Spleen (tissue), 11 donors: Measurements from ENCODE around the gene MAP3K14. TPM values are rescaled to one million over a fixed set of nuclear protein-coding genes. Genes with fewer than 3 reads are reported as not detected.

Experiments used
- DNase-seq: peaks from one replicate; pipeline ENCODE4 v3.0.0-alpha.2; 2020
- H3K27ac ChIP-seq, 8 donors: fragments of 200-600 bp; sonication (generic) in 7 of 8; 1 replicate in 4 of 8; 2 replicates in 4 of 8; pipeline versions ENCODE4 v1.5.0 to v1.8.0; 2016 to 2021; ENCODE audit warnings: inconsistent platforms in 4 of 8, mild to moderate bottlenecking in 4 of 8, moderate library complexity in 1 of 8
- H3K27me3 ChIP-seq, 7 donors: fragments of 200-600 bp; sonication (generic) in 6 of 7; replicated peaks in 1 of 7; 1 replicate in 4 of 7; 2 replicates in 3 of 7; pipeline versions ENCODE4 v1.5.0 to v1.8.0; 2016 to 2021; ENCODE audit warnings: inconsistent platforms in 3 of 7, mild to moderate bottlenecking in 1 of 7
- H3K36me3 ChIP-seq, 6 donors: fragments of 200-600 bp; sonication (generic) in 5 of 6; 1 replicate in 4 of 6; 2 replicates in 2 of 6; pipeline versions ENCODE4 v1.5.0 to v1.8.0; 2016 to 2021; ENCODE audit warnings: inconsistent platforms in 2 of 6
- H3K4me1 ChIP-seq, 6 donors: fragments of 200-600 bp; sonication (generic) in 5 of 6; 1 replicate in 3 of 6; 2 replicates in 3 of 6; pipeline versions ENCODE4 v1.5.0 to v1.8.0; 2016 to 2021; ENCODE audit warnings: inconsistent platforms in 3 of 6
- H3K4me3 ChIP-seq, 8 donors: fragments of 200-600 bp; sonication (generic) in 7 of 8; 1 replicate in 4 of 8; 2 replicates in 4 of 8; pipeline versions ENCODE4 v1.5.0 to v1.8.0; 2016 to 2021; ENCODE audit warnings: inconsistent platforms in 4 of 8, mild to moderate bottlenecking in 4 of 8, moderate library complexity in 2 of 8
- H3K9me3 ChIP-seq, 8 donors: fragments of 200-600 bp; sonication (generic) in 7 of 8; 1 replicate in 4 of 8; 2 replicates in 4 of 8; pipeline versions ENCODE4 v1.5.0 to v1.8.0; 2016 to 2021; ENCODE audit warnings: inconsistent platforms in 4 of 8
- CTCF ChIP-seq, 11 experiments: fragments of 200-600 bp in 7 of 11; fragments of 450-650 bp in 4 of 11; sonication (generic) in 4 of 11; IDR thresholded peaks in 8 of 11; conservative IDR thresholded peaks in 3 of 11; 1 replicate in 7 of 11; 2 replicates in 4 of 11; pipeline versions ENCODE4 v1.4.0 to v1.8.0; 2016 to 2021; ENCODE audit warnings: antibody characterized with exemption in 11 of 11, inconsistent platforms in 4 of 11, mild to moderate bottlenecking in 1 of 11
- POLR2A ChIP-seq, 3 donors: fragments of 450-650 bp; IDR thresholded peaks; one replicate each; pipeline ENCODE4 v1.5.1; 2017; ENCODE audit warnings: antibody characterized with exemption in 3 of 3, mild to moderate bottlenecking in 1 of 3
- POLR2AphosphoS5 ChIP-seq, 3 donors: sonication (generic); formaldehyde crosslinking; IDR thresholded peaks; one replicate each; pipeline ENCODE4 v1.5.1; 2017; ENCODE audit warnings: antibody characterized with exemption in 3 of 3
- WGBS, 5 donors: extraction: QIAGEN DNeasy Blood & Tissue Kit in 3 of 5; methylation state at CpG; one replicate each; pipeline versions ENCODE4 v1.1.5 to v1.1.7; 2013 to 2018; 5-methylcytosine and 5-hydroxymethylcytosine counted together
- intact Hi-C: fragments of 100-400 bp; cut with DNase I; formaldehyde crosslinking; loops from one replicate; pipeline ENCODE4 v1.15.0; 2023; ENCODE audit warnings: low total_unique reads
- polyA plus RNA-seq, 3 donors: library from polyadenylated mRNA; stranded (reverse); fragments of 200-250 nt; gene quantifications; one replicate each; pipeline ENCODE4 v1.2.1, GENCODE V29; 2013
- total RNA-seq, 7 donors: library from RNA; depleted of rRNA in 3 of 7; stranded (reverse); fragments of >200 nt in 3 of 7; fragmentation: NEBNext Ultra II Directional in 4 of 7; extraction: Animal tissue kit (Norgen Biotek cat#: 25700) in 4 of 7; gene quantifications; one replicate each; pipeline versions ENCODE4 v1.1.0 to v1.2.1, GENCODE V29; 2016 to 2021
- donor health status: healthy with polysubstance abuse.
- donor health status: DM: no; HTN: no; CAD: no; lungs with moderate emphysema.
- donor health status: DM: no; HTN: no; CAD: no.
- donor health status: Bipolar disorder and iron deficiency.
- donor health status: healthy.
- donor health status: DM: no; HTN: no; CAD: no.
- donor health status: DM: yes; HTN: yes; CAD: no.

MAP3K14 gene
- total and polyA plus RNA-seq, 10 donors = 17.3 to 36.3 (median 28.0) TPM

- TF ChIP-seq CTCF (IDR thresholded peaks at IDR 0.05 in 8 of 11, conservative IDR thresholded peaks at IDR 0.05 in 3 of 11) = no peak
- no peak for TF ChIP-seq POLR2A (IDR thresholded peaks at IDR 0.05)
- TF ChIP-seq POLR2AphosphoS5 (IDR thresholded peaks at IDR 0.05) = no peak
- 91 to 98% (median 94%) methylated on average over 3 of the region's 3 CpGs for WGBS, 5 donors
- no peak for DNase-seq
- Histone ChIP-seq H3K27me3 (no peaks in the 10 kb centered on the region), H3K9me3 (no peaks in the 10 kb centered on the region), H3K36me3 (peaks cover 7 to 91% (median 76%) of the 10 kb centered on the region in 6 donors), H3K4me1 (no peaks in the 10 kb centered on the region), H3K4me3 (no peak overlapping the region), H3K27ac (no peak overlapping the region)
- intact Hi-C loops = no loop called here
Observed at GRCh38 chr17:45271603-45272002, 45.2 kb downstream of the MAP3K14 start.

- intact Hi-C loops = no loop called here
Observed at GRCh38 chr17:45270828-45271418, 45.9 kb downstream of the MAP3K14 start.

GRCh38 chr17:45269912-45270311 lies 46.9 kb downstream of the MAP3K14 start:
- TF ChIP-seq POLR2A (IDR thresholded peaks at IDR 0.05) (no peak), POLR2AphosphoS5 (IDR thresholded peaks at IDR 0.05) (no peak), CTCF (IDR thresholded peaks at IDR 0.05 in 8 of 11, conservative IDR thresholded peaks at IDR 0.05 in 3 of 11) (no peak)
- H3K27ac ChIP-seq = no peak overlapping the region
- intact Hi-C loops = no loop called here
- no peak overlapping the region for H3K4me3 ChIP-seq
- H3K36me3 ChIP-seq = peaks cover 7 to 100% (median 92%) of the 10 kb centered on the region in 6 donors
- H3K4me1 ChIP-seq = no peaks in the 10 kb centered on the region
- H3K27me3 ChIP-seq = no peaks in the 10 kb centered on the region
- 75 to 85% (median 82%) methylated on average over 7 of the region's 7 CpGs for WGBS, 5 donors
- no peak for DNase-seq
- H3K9me3 ChIP-seq = no peaks in the 10 kb centered on the region

More at GRCh38 chr17:45270828-45271418, 45.9 kb downstream of the MAP3K14 start:
- H3K4me1 ChIP-seq = no peaks in the 10 kb centered on the region
- H3K4me3 ChIP-seq = no peak overlapping the region
- no peaks in the 10 kb centered on the region for H3K9me3 ChIP-seq
- DNase-seq = peak; percentile 86
- no peaks in the 10 kb centered on the region for H3K27me3 ChIP-seq
- 77 to 88% (median 81%) methylated on average over 10 to 13 of the region's 13 CpGs for WGBS, 5 donors
- H3K36me3 ChIP-seq = peaks cover 7 to 95% (median 83%) of the 10 kb centered on the region in 6 donors
- no peak overlapping the region for H3K27ac ChIP-seq
- TF ChIP-seq POLR2AphosphoS5 (IDR thresholded peaks at IDR 0.05) (peak in 2 of 3 donors; percentile 10 to 69), POLR2A (IDR thresholded peaks at IDR 0.05) (no peak), CTCF (IDR thresholded peaks at IDR 0.05 in 8 of 11, conservative IDR thresholded peaks at IDR 0.05 in 3 of 11) (peak; percentile 21 to 74 (median 54))

- DNase-seq = no peak
- H3K27me3 ChIP-seq = no peaks in the 10 kb centered on the region
- no peaks in the 10 kb centered on the region for H3K9me3 ChIP-seq
- no peak overlapping the region for H3K4me3 ChIP-seq
- intact Hi-C loops = no loop called here
- TF ChIP-seq CTCF (IDR thresholded peaks at IDR 0.05 in 8 of 11, conservative IDR thresholded peaks at IDR 0.05 in 3 of 11) = no peak
- TF ChIP-seq POLR2AphosphoS5 (IDR thresholded peaks at IDR 0.05) = peak in 1 of 3 donors; percentile 38
- peaks cover 2 to 100% (median 87%) of the 10 kb centered on the region in 6 donors for H3K36me3 ChIP-seq
- 93 to 97% (median 95%) methylated on average over 9 to 10 of the region's 10 CpGs for WGBS, 5 donors
- peaks cover 0 to 14% (median 7%) of the 10 kb centered on the region in 6 donors for H3K4me1 ChIP-seq
- H3K27ac ChIP-seq = no peak overlapping the region
Observed at GRCh38 chr17:45267436-45268055, 49.3 kb downstream of the MAP3K14 start.
